NT2/D1 (cell line): Measurements from ENCODE around the gene PDCD2L.

ENCODE experiments used
- DNase-seq: peaks from one replicate; pipeline ENCODE4 v3.0.0-alpha.2; 2011; ENCODE audit warnings: low read depth, low spot score
- H3K27me3 ChIP-seq: 2 replicates; pipeline ENCODE4 v1.6.0; 2011; ENCODE audit warnings: mild to moderate bottlenecking; ENCODE audit not compliant: insufficient read length, insufficient read depth
- H3K36me3 ChIP-seq: 2 replicates; pipeline ENCODE4 v1.6.1; 2011; ENCODE audit warnings: mild to moderate bottlenecking, low read length, mixed read lengths; ENCODE audit not compliant: insufficient read depth, insufficient read length
- H3K4me1 ChIP-seq: 2 replicates; pipeline ENCODE4 v1.5.1; 2011; ENCODE audit not compliant: insufficient read depth, insufficient read length
- H3K4me3 ChIP-seq: 2 replicates; pipeline ENCODE4 v1.5.1; 2011; ENCODE audit warnings: low read depth; ENCODE audit not compliant: insufficient read length
- H3K9ac ChIP-seq: 2 replicates; pipeline ENCODE4 v1.6.0; 2011; ENCODE audit warnings: low read depth; ENCODE audit not compliant: insufficient read length
- H3K9me3 ChIP-seq: 2 replicates; pipeline ENCODE4 v1.5.1; 2011; ENCODE audit warnings: mild to moderate bottlenecking, low read length; ENCODE audit not compliant: insufficient read depth
- SUZ12 ChIP-seq: IDR thresholded peaks from 2 replicates; pipeline ENCODE4 v1.6.1; 2011; ENCODE audit not compliant: insufficient read length, insufficient read depth; ENCODE audit errors: extremely low read depth
- YY1 ChIP-seq: IDR thresholded peaks from 2 replicates; pipeline ENCODE4 v1.6.1; 2011; ENCODE audit not compliant: insufficient read length, insufficient read depth
- ZNF274 ChIP-seq: IDR thresholded peaks from 2 replicates; pipeline ENCODE4 v1.6.1; 2011; ENCODE audit warnings: mild to moderate bottlenecking, low read depth, low read length

Gene PDCD2L

GRCh38 chr19:34405892-34406660, 1.9 kb downstream of the PDCD2L start:
- no peak for DNase-seq
- Histone ChIP-seq H3K4me3 (no peak overlapping the region), H3K27me3 (no peaks in the 10 kb centered on the region), H3K9ac (no peak overlapping the region), H3K4me1 (no peaks in the 10 kb centered on the region), H3K9me3 (no peaks in the 10 kb centered on the region), H3K36me3 (peaks cover 19% of the 10 kb centered on the region)
- no peak for TF ChIP-seq YY1
- TF ChIP-seq ZNF274: no peak
- no peak for TF ChIP-seq SUZ12

DNA sequence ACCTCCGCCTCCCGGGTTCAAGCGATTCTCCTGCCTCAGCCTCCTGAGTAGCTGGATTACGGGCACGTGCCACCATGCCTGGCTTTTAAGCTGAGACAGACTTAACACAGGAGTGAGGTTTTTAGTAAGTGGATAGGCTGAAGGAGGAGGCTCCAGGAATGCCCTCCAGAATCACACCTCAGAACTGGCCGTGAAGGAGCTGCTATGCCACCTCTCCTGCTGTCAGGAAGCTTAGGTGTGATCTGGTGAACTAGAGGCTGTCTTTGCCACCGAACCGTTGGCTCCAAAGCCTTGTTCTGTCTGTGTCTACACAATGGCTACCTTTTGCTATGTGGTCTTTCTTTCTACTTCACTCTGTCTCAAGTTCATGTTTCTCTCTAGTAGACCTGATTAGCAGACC, 4.2 kb downstream of the PDCD2L start:
- Histone ChIP-seq H3K4me3 (no peak overlapping the region), H3K27me3 (no peaks in the 10 kb centered on the region), H3K9me3 (no peaks in the 10 kb centered on the region), H3K36me3 (peaks cover 25% of the 10 kb centered on the region), H3K4me1 (no peaks in the 10 kb centered on the region), H3K9ac (no peak overlapping the region)
- TF ChIP-seq ZNF274 (no peak), YY1 (no peak), SUZ12 (no peak)
- no peak for DNase-seq

GRCh38 chr19:34409189-34410164, 5.3 kb downstream of the PDCD2L start:
- DNase-seq: no peak
- Histone ChIP-seq H3K9ac (no peak overlapping the region), H3K4me1 (no peaks in the 10 kb centered on the region), H3K36me3 (peaks cover 33% of the 10 kb centered on the region), H3K9me3 (no peaks in the 10 kb centered on the region), H3K27me3 (no peaks in the 10 kb centered on the region), H3K4me3 (no peak overlapping the region)
- no peak for TF ChIP-seq ZNF274
- TF ChIP-seq SUZ12: no peak
- TF ChIP-seq YY1: no peak

DNA sequence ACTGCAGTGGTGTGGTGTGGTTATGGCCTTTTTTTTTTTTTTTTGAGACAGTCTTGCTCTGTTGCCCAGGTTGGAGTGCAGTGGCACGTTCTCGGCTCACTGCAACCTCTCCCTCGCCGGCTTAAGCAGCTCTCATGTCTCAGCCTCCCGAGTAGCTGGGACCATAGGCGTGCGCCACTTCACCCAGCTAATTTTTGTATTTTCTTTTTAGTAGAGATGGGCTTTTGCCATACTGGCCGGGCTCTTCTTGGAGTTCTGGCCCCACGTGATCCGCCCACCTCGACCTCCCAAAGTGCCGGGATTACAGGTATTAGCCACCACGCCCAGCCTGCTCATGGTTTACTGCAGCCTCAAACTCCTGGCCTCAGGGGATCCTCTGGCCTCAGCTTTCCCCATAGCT, 7.0 kb downstream of the PDCD2L start:
- Histone ChIP-seq H3K4me1 (no peaks in the 10 kb centered on the region), H3K9me3 (no peaks in the 10 kb centered on the region)

DNA sequence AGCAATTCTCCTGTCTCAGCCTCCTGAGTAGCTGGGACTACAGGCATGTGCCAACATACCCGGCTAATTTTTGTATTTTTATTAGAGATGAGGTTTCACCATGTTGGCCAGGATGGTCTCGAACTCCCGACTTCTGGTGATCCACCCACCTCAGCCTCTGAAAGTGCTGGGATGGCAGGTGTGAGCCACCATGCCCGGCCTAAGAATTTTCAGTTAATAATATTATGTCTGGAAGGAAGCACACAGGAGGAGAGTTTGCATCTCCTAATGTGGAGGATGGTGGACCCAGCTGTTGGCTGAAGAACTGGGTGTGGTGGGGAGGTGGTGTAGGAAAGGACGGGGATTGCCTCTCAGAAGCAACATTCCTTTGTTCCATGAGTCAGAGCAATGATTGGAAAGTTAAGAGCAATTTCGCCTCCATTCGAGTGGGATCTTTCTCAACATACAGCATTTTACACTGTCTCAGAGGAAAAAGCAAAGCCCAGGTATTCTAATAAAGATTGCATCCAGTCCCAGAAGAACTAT, 11.9 kb downstream of the PDCD2L start:
- TF ChIP-seq ZNF274 (no peak), SUZ12 (no peak), YY1 (no peak)
- no peak for DNase-seq
- H3K9ac ChIP-seq: no peak overlapping the region
- no peaks in the 10 kb centered on the region for H3K27me3 ChIP-seq
- H3K9me3 ChIP-seq: no peaks in the 10 kb centered on the region
- peaks cover 39% of the 10 kb centered on the region for H3K36me3 ChIP-seq
- H3K4me3 ChIP-seq: no peak overlapping the region
- H3K4me1 ChIP-seq: no peaks in the 10 kb centered on the region

More for the DNA sequence above, 7.0 kb downstream of the PDCD2L start:
- Histone ChIP-seq H3K4me3 (no peak overlapping the region), H3K27me3 (no peaks in the 10 kb centered on the region), H3K9ac (no peak overlapping the region), H3K36me3 (peaks cover 46% of the 10 kb centered on the region)
- TF ChIP-seq SUZ12 (no peak), ZNF274 (no peak), YY1 (no peak)
- no peak for DNase-seq

GRCh38 chr19:34418300-34418699, 14.1 kb downstream of the PDCD2L start:
- Histone ChIP-seq H3K27me3 (no peaks in the 10 kb centered on the region), H3K4me1 (no peaks in the 10 kb centered on the region), H3K9ac (no peak overlapping the region), H3K9me3 (no peaks in the 10 kb centered on the region), H3K4me3 (no peak overlapping the region), H3K36me3 (peaks cover 41% of the 10 kb centered on the region)
- no peak for DNase-seq
- TF ChIP-seq ZNF274: no peak
- no peak for TF ChIP-seq SUZ12
- no peak for TF ChIP-seq YY1

- Histone ChIP-seq H3K27me3 (no peaks in the 10 kb centered on the region), H3K9me3 (no peaks in the 10 kb centered on the region), H3K36me3 (peaks cover 34% of the 10 kb centered on the region), H3K4me1 (no peaks in the 10 kb centered on the region), H3K9ac (no peak overlapping the region), H3K4me3 (no peak overlapping the region)
- TF ChIP-seq ZNF274: no peak
- DNase-seq: no peak
These were observed 22.0 kb downstream of the PDCD2L start for GRCh38 chr19:34426096-34426661.
